ENCODE results near the gene MRPL37. TPM values are rescaled to one million over a fixed set of nuclear protein-coding genes. Genes with fewer than 3 reads are reported as not detected.

MRPL37 gene
- total RNA-seq (47.4 TPM), polyA plus RNA-seq (ENCODE audit: insufficient read depth, low read depth, low replicate concordance) (114 TPM)
- long read RNA-seq, donor 1, transcript MRPL37-202 (7 exons, 1,483 nt) = major isoform, 17 of 27 reads
- long read RNA-seq, donor 1, partial matches to known transcripts = 9 of 27 reads
- long read RNA-seq, donor 1, other reads (novel, unspliced or antisense) = 0 of 27 reads
- long read RNA-seq, donor 2, transcript MRPL37-202 (7 exons, 1,483 nt) = major isoform, 23 of 23 reads
- long read RNA-seq, donor 2, partial matches to known transcripts = 0 of 23 reads
- long read RNA-seq, donor 2, other reads (novel, unspliced or antisense) = 0 of 23 reads
- long read RNA-seq, donor 3, transcript MRPL37-202 (7 exons, 1,483 nt) = major isoform, 33 of 51 reads
- long read RNA-seq, donor 3, partial matches to known transcripts = 10 of 51 reads
- long read RNA-seq, donor 3, other reads (novel, unspliced or antisense) = 8 of 51 reads
- long read RNA-seq, donor 4, transcript MRPL37-202 (7 exons, 1,483 nt) = major isoform, 20 of 59 reads
- long read RNA-seq, donor 4, partial matches to known transcripts = 13 of 59 reads
- long read RNA-seq, donor 4, other reads (novel, unspliced or antisense) = 26 of 59 reads
- long read RNA-seq, donor 5, transcript MRPL37-202 (7 exons, 1,483 nt) = major isoform, 5 of 5 reads
- long read RNA-seq, donor 5, partial matches to known transcripts = 0 of 5 reads
- long read RNA-seq, donor 5, other reads (novel, unspliced or antisense) = 0 of 5 reads
- long read RNA-seq, donor 6, transcript MRPL37-202 (7 exons, 1,483 nt) = major isoform, 18 of 26 reads
- long read RNA-seq, donor 6, partial matches to known transcripts = 8 of 26 reads
- long read RNA-seq, donor 6, other reads (novel, unspliced or antisense) = 0 of 26 reads
- long read RNA-seq, donor 7, transcript MRPL37-202 (7 exons, 1,483 nt) = major isoform, 22 of 48 reads
- long read RNA-seq, donor 7, partial matches to known transcripts = 20 of 48 reads
- long read RNA-seq, donor 7, other reads (novel, unspliced or antisense) = 6 of 48 reads
- long read RNA-seq, donor 8, transcript MRPL37-202 (7 exons, 1,483 nt) = major isoform, 8 of 16 reads
- long read RNA-seq, donor 8, partial matches to known transcripts = 0 of 16 reads
- long read RNA-seq, donor 8, other reads (novel, unspliced or antisense) = 8 of 16 reads
- long read RNA-seq, donor 9, transcript MRPL37-202 (7 exons, 1,483 nt) = major isoform, 19 of 31 reads
- long read RNA-seq, donor 9, partial matches to known transcripts = 11 of 31 reads
- long read RNA-seq, donor 9, other reads (novel, unspliced or antisense) = 0 of 31 reads
- long read RNA-seq, donor 10, transcript MRPL37-202 (7 exons, 1,483 nt) = major isoform, 11 of 154 reads
- long read RNA-seq, donor 10, partial matches to known transcripts = 143 of 154 reads
- long read RNA-seq, donor 10, other reads (novel, unspliced or antisense) = 0 of 154 reads

DNA sequence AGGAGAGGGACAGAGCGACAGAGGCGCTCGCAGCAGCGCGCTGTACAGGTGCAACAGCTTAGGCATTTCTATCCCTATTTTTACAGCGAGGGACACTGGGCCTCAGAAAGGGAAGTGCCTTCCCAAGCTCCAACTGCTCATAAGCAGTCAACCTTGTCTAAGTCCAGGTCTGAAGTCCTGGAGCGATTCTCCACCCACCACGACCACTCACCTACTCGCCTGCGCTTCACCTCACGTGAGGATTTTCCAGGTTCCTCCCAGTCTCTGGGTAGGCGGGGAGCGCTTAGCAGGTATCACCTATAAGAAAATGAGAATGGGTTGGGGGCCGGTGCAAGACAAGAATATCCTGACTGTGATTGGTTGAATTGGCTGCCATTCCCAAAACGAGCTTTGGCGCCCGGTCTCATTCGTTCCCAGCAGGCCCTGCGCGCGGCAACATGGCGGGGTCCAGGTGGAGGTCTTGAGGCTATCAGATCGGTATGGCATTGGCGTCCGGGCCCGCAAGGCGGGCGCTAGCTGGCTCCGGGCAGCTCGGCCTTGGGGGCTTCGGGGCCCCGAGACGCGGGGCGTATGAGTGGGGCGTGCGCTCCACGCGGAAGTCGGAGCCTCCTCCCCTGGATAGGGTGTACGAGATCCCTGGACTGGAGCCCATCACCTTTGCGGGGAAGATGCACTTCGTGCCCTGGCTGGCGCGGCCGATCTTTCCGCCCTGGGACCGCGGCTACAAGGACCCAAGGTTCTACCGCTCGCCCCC, at the start of gene MRPL37, which contains the start of gene CYB5RL:
Gene MRPL37, plus strand, starts transcription at position 403 of the 754 bp plus-strand sequence. Its CDS starts 77 bp downstream, at position 480.
Gene CYB5RL, minus strand, starts transcription at position 266 of the 754 bp plus-strand sequence. CDS start 4,414 bp downstream, outside the sequence.
- peak within 1 kb of the TSS; percentile 74 to 90 (median 86) for H3K4me3 ChIP-seq (ENCODE audit: low read length in 3 of 3)
- peaks cover 7 to 18% (median 9%) of the 10 kb centered on the region in 3 donors for H3K4me1 ChIP-seq (ENCODE audit: control insufficient read depth in 2 of 3, insufficient read depth in 2 of 3, low read depth in 1 of 3, low read length in 3 of 3)
- H3K27me3 ChIP-seq (ENCODE audit: control insufficient read depth, insufficient read depth, low read length) = no peaks in the 10 kb centered on the region
- peaks cover 0 to 12% (median 4%) of the 10 kb centered on the region in 3 donors for H3K36me3 ChIP-seq (ENCODE audit: control insufficient read depth in 2 of 3, insufficient read depth in 3 of 3, low read length in 3 of 3)
- FAIRE-seq = peak; percentile 85
- H3K27ac ChIP-seq (ENCODE audit: low read depth in 2 of 2, low read length in 2 of 2) = peak within 1 kb of the TSS; percentile 9 to 52
- DNase-seq = peak; percentile 94 to 99 (median 96)
- H3K9me3 ChIP-seq (ENCODE audit: control insufficient read depth in 2 of 3, insufficient read depth in 1 of 3, low read length in 3 of 3) = no peaks in the 10 kb centered on the region
- TF ChIP-seq, protein P1, sequence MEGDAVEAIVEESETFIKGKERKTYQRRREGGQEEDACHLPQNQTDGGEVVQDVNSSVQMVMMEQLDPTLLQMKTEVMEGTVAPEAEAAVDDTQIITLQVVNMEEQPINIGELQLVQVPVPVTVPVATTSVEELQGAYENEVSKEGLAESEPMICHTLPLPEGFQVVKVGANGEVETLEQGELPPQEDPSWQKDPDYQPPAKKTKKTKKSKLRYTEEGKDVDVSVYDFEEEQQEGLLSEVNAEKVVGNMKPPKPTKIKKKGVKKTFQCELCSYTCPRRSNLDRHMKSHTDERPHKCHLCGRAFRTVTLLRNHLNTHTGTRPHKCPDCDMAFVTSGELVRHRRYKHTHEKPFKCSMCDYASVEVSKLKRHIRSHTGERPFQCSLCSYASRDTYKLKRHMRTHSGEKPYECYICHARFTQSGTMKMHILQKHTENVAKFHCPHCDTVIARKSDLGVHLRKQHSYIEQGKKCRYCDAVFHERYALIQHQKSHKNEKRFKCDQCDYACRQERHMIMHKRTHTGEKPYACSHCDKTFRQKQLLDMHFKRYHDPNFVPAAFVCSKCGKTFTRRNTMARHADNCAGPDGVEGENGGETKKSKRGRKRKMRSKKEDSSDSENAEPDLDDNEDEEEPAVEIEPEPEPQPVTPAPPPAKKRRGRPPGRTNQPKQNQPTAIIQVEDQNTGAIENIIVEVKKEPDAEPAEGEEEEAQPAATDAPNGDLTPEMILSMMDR (IDR thresholded peaks at IDR 0.05; ENCODE audit: borderline replicate concordance, extremely low read depth, insufficient read depth) = no peak
- intact Hi-C loops (cut with DNase I) = no loop called here
- peak within 1 kb of the TSS; percentile 50 to 70 (median 68) for H3K9ac ChIP-seq (ENCODE audit: low read length in 3 of 3)

DNA sequence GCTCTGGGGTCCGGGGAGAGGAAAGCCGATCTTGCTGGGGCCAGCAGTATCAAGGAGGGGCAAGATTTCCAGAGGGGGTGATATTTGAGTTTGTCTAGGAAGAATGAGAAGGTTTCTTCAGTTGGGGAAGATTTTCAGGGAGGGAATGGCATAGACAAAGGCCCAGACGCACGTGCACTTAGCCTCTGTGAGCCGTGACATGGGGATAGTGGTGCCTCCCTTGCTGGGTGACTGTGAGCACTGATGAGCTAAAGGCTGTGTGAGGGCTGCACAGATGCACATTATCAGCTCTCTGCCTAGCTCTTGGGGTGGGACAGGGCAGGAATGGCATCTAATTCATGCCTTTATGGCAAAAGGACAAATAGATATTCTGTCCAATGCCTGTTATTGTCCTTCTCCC, 49.0 kb upstream of the MRPL37 start:
- H3K9me3 ChIP-seq (ENCODE audit: control insufficient read depth in 2 of 3, insufficient read depth in 1 of 3, low read length in 3 of 3) = no peaks in the 10 kb centered on the region
- no peaks in the 10 kb centered on the region for H3K36me3 ChIP-seq (ENCODE audit: control insufficient read depth in 2 of 3, insufficient read depth in 3 of 3, low read length in 3 of 3)
- no peak for FAIRE-seq
- no peaks in the 10 kb centered on the region for H3K4me1 ChIP-seq (ENCODE audit: control insufficient read depth in 2 of 3, insufficient read depth in 2 of 3, low read depth in 1 of 3, low read length in 3 of 3)
- DNase-seq = no peak
- H3K27ac ChIP-seq (ENCODE audit: low read depth in 2 of 2, low read length in 2 of 2) = no peak overlapping the region
- TF ChIP-seq, protein P1 (IDR thresholded peaks at IDR 0.05; ENCODE audit: borderline replicate concordance, extremely low read depth, insufficient read depth) = no peak
- H3K27me3 ChIP-seq (ENCODE audit: control insufficient read depth, insufficient read depth, low read length) = no peaks in the 10 kb centered on the region
- no peak overlapping the region for H3K4me3 ChIP-seq (ENCODE audit: low read length in 3 of 3)
- intact Hi-C loops (cut with DNase I) = no loop called here
- no peak overlapping the region for H3K9ac ChIP-seq (ENCODE audit: low read length in 3 of 3)

DNA sequence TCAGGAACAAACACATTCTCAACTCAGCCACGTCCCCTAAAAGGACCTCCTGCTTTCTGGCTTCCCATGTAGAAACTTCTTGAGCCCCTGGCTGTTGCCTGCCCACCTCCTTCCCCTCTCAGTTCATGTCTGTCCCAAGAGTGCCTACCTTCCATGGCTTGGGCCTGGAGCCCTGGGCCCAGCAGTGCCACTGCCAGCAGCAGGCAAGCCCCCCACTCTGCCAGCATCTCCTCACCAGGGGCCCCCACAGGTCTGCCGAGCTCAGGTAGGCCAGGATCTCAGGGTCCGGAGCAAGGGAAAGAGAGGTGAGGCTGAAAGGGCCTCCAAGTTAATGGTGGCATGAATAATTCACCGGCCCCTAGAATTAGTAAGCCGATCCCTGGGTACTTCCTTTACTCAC, 47.3 kb upstream of the MRPL37 start, which contains the start of gene CDCP2:
Gene CDCP2, minus strand, starts transcription at position 305 of the 400 bp plus-strand sequence. Its CDS starts 78 bp downstream, at position 227.
- FAIRE-seq = no peak
- H3K9ac ChIP-seq (ENCODE audit: low read length in 3 of 3) = no peak within 1 kb of the TSS

More for the DNA sequence above, 47.3 kb upstream of the MRPL37 start, which contains the start of gene CDCP2:
- Histone ChIP-seq H3K9me3 (ENCODE audit: control insufficient read depth in 2 of 3, insufficient read depth in 1 of 3, low read length in 3 of 3) (no peaks in the 10 kb centered on the region), H3K36me3 (ENCODE audit: control insufficient read depth in 2 of 3, insufficient read depth in 3 of 3, low read length in 3 of 3) (no peaks in the 10 kb centered on the region), H3K27ac (ENCODE audit: low read depth in 2 of 2, low read length in 2 of 2) (no peak within 1 kb of the TSS), H3K27me3 (ENCODE audit: control insufficient read depth, insufficient read depth, low read length) (no peaks in the 10 kb centered on the region), H3K4me3 (ENCODE audit: low read length in 3 of 3) (no peak within 1 kb of the TSS), H3K4me1 (ENCODE audit: control insufficient read depth in 2 of 3, insufficient read depth in 2 of 3, low read depth in 1 of 3, low read length in 3 of 3) (no peaks in the 10 kb centered on the region)
- intact Hi-C loops (cut with DNase I) = no loop called here
- TF ChIP-seq, protein P1 (IDR thresholded peaks at IDR 0.05; ENCODE audit: borderline replicate concordance, extremely low read depth, insufficient read depth) = no peak
- DNase-seq = no peak

All from kidney (tissue), 22 donors.